GM21528 (cell line): ENCODE data around the gene SNX32.
A peak's percentile ranks its signal among the peaks of the same experiment; 100 is the strongest.

Experiments used
- ATAC-seq: cut with Tn5 transposase; IDR thresholded peaks from one replicate; pipeline ENCODE4 v1.9.1; 2021; ENCODE audit warnings: mild to moderate bottlenecking, moderate library complexity; ENCODE audit not compliant: unreplicated experiment, low FRiP score

The SNX32 gene

GRCh38 chr11:65865550-65866172, 31.9 kb downstream of the SNX32 start:
- no peak for ATAC-seq

DNA sequence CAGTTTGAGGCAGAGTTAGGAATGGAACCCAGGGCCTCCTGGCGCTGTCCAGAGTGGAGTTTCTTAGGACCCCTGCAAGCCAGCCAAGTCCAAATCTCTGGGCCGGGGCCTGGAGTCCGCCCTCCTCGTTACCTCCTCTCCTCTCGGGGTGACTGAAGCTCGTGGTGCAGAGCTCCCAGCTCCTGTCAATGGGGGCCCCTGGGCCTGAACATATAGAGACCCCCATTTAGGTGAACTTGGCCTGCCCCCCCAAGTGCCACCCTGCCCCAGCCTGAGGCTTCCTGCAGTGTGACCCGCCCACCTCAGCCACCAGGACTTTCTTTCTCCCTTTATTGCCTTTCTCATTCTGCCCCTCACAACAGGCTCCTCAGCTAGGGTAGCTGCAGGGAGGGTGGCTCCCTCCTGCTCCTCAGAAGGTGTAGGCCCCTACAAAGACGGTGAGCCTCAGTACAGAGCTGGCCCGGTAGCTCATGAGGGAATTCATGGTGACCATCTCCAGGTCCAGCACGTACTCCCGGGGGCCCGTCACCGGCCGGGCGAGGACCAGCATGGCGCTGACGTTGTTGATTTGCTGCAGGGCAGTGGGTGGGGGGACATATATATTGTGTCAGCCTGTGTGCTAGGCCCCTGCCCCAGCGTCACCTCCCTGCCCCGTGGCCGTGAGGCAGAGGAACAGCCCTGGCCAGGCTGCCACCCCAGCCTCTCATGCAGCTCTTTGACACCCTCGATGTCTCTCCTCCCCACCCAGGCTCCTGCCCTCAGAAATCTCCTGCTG, 32.9 kb downstream of the SNX32 start:
- ATAC-seq: no peak

DNA sequence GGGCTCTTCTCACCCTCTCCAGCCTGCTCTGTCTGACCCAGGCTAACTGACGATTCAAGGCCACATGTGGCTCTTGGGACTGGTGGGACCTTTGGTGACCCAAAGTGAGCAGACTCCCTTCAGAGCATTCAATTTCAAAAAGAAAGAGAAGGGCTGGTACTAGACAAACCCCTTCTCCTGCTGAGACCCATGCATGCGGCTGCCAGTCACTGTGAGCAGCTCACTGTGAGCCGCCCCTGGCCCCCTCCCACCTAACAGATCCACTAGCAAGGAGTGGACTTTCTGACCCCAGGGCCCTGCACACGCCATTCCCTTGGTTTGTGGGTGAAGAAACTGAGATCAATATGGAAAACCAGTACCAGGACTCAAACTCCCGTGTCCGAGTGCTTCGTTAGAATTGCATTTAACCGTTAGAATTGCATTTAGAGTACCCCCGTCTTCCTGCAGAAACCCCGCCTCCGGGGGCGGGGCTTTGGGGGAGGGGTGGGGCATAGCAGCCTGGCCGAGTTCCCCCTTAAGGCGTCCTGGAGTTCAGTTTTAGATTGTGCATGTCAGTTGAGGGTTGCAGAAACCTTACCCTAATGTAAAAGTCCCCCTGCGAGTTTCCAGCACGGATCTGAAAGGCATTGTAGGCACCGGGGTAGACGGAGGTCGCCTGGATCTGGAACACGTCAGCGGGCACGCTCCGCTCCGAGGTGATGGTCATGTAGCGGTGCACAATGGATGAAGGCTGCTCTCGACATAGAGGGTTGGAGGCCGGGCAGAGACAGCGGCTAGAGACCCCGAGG, 33.7 kb downstream of the SNX32 start:
- ATAC-seq: no peak

DNA sequence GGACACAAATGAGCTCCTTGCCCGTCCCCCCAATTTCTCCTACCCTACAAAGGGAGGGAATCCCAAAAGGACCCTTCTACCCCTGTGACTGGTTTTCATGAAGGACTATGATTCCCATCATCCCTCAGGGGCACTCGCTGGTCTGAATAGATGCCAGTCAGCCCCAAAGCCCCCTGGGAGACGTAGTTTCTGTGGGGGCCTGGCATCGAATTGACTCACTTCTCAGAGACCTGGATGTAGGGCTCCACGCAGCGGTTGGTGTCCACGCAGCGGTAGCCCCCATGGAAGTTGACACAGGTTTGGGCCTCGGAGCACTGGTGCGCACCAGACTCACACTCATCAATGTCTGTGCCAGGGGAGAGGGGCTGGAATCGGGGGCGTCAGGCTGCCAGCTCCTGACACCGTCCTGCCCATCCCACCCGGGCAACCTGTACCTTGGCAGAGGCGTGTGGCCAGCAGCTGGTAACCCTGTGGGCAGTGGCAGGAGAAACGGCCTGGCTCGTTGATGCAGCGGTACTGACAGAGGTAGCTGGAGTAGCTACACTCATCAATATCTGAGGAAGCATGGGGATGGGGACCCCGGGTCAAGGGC, 34.4 kb downstream of the SNX32 start:
- no peak for ATAC-seq

- ATAC-seq: no peak
Observed at GRCh38 chr11:65868907-65869306, 35.1 kb downstream of the SNX32 start.

- no peak for ATAC-seq
Observed at GRCh38 chr11:65869643-65870306, 36.0 kb downstream of the SNX32 start.

- no peak for ATAC-seq
Observed at GRCh38 chr11:65870307-65870658, 36.5 kb downstream of the SNX32 start.

GRCh38 chr11:65870706-65871681, 37.2 kb downstream of the SNX32 start:
- ATAC-seq: no peak

- ATAC-seq: no peak
Observed at GRCh38 chr11:65871811-65872548, 38.2 kb downstream of the SNX32 start.

DNA sequence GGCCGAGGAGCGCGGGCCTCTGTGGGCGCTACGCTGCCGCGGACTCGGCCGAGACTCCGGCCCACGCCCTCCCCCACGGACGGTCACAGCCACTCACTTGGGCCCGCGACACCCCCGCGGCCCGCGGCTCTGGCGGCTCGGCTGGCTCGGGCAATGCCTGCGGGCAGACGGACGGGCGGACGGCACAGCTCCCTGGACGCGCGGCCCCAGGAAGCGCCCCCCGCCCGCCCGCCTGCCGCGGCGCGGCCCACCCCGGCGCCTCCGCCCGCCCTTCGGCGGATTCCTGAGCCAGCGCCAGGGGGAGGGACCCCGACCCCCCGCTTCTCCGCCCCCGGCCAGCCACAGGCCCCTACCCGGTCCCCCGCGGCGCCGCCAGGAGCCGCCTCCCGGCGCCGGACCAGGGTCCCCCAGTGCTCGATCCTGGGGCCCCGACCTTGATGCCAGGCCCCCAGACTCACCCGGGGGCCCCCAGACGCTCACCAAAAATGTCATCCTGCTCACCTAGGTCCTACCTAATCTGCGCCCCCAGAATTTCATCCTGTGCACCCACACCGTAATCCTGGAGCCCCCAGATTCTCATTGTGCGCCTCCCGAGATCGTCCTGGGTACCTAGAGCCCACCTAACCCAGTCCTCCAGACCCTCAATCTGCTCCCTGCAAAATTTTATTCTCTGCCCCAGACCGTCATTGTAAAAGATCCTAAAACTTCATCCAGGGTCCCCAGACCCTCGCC, 39.0 kb downstream of the SNX32 start, which contains the start of gene EFEMP2:
Gene EFEMP2, minus strand, starts transcription at position 215 of the 732 bp plus-strand sequence. CDS start 446 bp downstream, outside the sequence.
- no peak for ATAC-seq

- ATAC-seq: peak; percentile 63
Observed at GRCh38 chr11:65873318-65874156, 39.8 kb downstream of the SNX32 start.

GRCh38 chr11:65879617-65880016, 45.9 kb downstream of the SNX32 start, which contains the start of gene CTSW:
Gene CTSW (plus strand): TSS chr11:65879837. CDS start chr11:65879855, 18 bp downstream.
- ATAC-seq: no peak

GRCh38 chr11:65880027-65880426, 46.3 kb downstream of the SNX32 start:
- ATAC-seq: no peak

DNA sequence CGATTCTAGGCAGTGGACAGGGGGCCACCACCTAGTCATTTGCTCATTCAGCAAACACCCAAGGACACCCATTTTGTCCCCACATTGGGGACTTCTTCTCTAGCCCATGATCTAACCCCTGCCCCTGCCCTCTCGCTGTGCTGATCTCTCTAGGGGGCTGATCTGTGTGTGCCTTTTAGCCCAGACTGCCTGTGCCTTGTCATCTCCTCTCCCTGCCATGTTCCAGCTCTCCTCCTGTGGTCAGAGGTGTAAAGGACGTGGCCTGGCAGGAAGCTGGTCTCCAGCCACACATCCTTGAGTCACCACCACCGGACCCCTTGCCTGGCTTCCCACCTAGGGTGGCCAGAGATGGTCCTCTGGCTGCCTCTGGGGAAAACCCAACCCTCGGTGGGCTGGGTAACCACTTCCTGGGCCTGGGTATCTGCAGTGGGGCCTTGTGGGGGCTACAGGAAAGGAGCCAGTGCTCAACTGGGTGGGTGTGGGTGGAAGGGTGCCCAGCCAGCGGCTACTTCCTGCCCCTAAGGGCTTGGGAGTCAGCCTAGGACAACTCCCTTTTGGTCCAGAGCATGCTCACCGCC, 47.2 kb downstream of the SNX32 start:
- no peak for ATAC-seq

GRCh38 chr11:65882120-65883057, 48.6 kb downstream of the SNX32 start:
- no peak for ATAC-seq
